Loucy (cell line): Measurements from ENCODE around the gene GSK3B.

Experiments
- H2AFZ ChIP-seq: fragments of 200-600 bp; sonication (generic); 2 replicates; pipeline ENCODE4 v1.6.0; 2016; ENCODE audit warnings: antibody characterized with exemption, mild to moderate bottlenecking, low read length, moderate library complexity
- H3F3A ChIP-seq: fragments of 200-600 bp; 2 replicates; pipeline ENCODE4 v1.6.0; 2016; ENCODE audit warnings: antibody characterized with exemption, low read depth, mild to moderate bottlenecking
- H3K27me3 ChIP-seq: fragments of 200-600 bp; sonication (generic); 2 replicates; pipeline ENCODE4 v1.6.1; 2014; ENCODE audit warnings: low read length, mild to moderate bottlenecking; ENCODE audit not compliant: insufficient read depth, poor library complexity, severe bottlenecking
- H3K36me3 ChIP-seq: fragments of 200-600 bp; sonication (generic); 2 replicates; pipeline ENCODE4 v1.6.1; 2016; ENCODE audit warnings: low read length; ENCODE audit not compliant: insufficient read depth
- H3K4me1 ChIP-seq: fragments of 200-600 bp; sonication (generic); 2 replicates; pipeline ENCODE4 v1.5.1; 2014; ENCODE audit warnings: low read length, mild to moderate bottlenecking; ENCODE audit not compliant: insufficient read depth, poor library complexity, severe bottlenecking
- H3K4me2 ChIP-seq: fragments of 200-600 bp; sonication (generic); 2 replicates; pipeline ENCODE4 v1.6.0; 2014; ENCODE audit warnings: antibody characterized with exemption, low read length, low read depth, mild to moderate bottlenecking; ENCODE audit not compliant: poor library complexity, severe bottlenecking
- H3K4me3 ChIP-seq: fragments of 200-600 bp; sonication (generic); 2 replicates; pipeline ENCODE4 v1.5.1; 2014; ENCODE audit warnings: low read length, mild to moderate bottlenecking, mixed read lengths; ENCODE audit not compliant: poor library complexity, severe bottlenecking
- H3K79me2 ChIP-seq: fragments of 200-600 bp; sonication (generic); 2 replicates; pipeline ENCODE4 v1.6.1; 2014; ENCODE audit warnings: low read length; ENCODE audit not compliant: insufficient read depth
- H3K9ac ChIP-seq: fragments of 200-600 bp; sonication (generic); 2 replicates; pipeline ENCODE4 v1.6.0; 2014; ENCODE audit warnings: mild to moderate bottlenecking, low read depth, low read length, moderate library complexity; ENCODE audit not compliant: poor library complexity, severe bottlenecking
- H3K9me2 ChIP-seq: fragments of 200-600 bp; sonication (generic); replicated peaks from 2 replicates; pipeline ENCODE4 v1.6.1; 2016; ENCODE audit warnings: low read depth, low read length, mixed read lengths
- H3K9me3 ChIP-seq: fragments of 200-600 bp; sonication (generic); 2 replicates; pipeline ENCODE4 v1.6.1; 2014; ENCODE audit warnings: mild to moderate bottlenecking, antibody characterized with exemption, low read length, low read depth; ENCODE audit not compliant: insufficient read depth
- H4K20me1 ChIP-seq: fragments of 200-600 bp; sonication (generic); 2 replicates; pipeline ENCODE4 v1.6.0; 2014; ENCODE audit warnings: antibody characterized with exemption, low read length, mild to moderate bottlenecking; ENCODE audit not compliant: insufficient read depth, poor library complexity, severe bottlenecking
- EZH2phosphoT487 ChIP-seq: fragments of 200-600 bp; IDR thresholded peaks from 2 replicates; pipeline ENCODE4 v1.6.1; 2018; ENCODE audit warnings: antibody characterized with exemption, mild to moderate bottlenecking, moderate library complexity, borderline replicate concordance
- TF ChIP-seq, protein P1 (sequence below): fragments of 200-600 bp; sonication (generic); conservative IDR thresholded peaks from 2 replicates; pipeline ENCODE4 v1.5.1; 2014; ENCODE audit warnings: mild to moderate bottlenecking, antibody characterized with exemption, low read length

The GSK3B gene

DNA sequence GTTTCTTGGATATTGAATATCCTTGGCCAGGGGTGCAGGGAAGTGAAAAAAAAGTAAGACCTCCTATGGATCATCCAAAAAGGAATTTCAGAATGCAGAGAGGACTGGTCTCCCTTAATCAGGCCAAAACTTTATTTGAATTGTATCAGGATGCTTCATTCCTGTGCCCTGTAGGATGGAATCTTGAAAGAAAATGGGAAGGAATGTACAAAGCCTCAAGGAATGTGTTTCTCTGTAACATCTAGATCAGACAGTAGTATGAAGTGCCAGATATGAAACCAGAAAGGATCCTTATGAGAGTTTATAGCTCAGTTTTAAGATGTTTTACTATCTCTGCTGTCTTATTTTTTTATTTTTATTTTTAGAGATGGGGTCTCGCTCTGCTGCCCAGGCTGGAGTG, 6.5 kb upstream of the GSK3B start:
- Histone ChIP-seq H3K9ac (no peak overlapping the region), H3K4me1 (peaks cover 30% of the 10 kb centered on the region), H2AFZ (no peak overlapping the region), H3K27me3 (no peaks in the 10 kb centered on the region), H3K36me3 (no peaks in the 10 kb centered on the region), H4K20me1 (no peaks in the 10 kb centered on the region), H3F3A (peaks cover 6% of the 10 kb centered on the region; the same call in 1 of the 2 replicates), H3K9me3 (no peaks in the 10 kb centered on the region), H3K4me3 (no peak overlapping the region), H3K9me2 (no peaks in the 10 kb centered on the region), H3K4me2 (no peak overlapping the region), H3K79me2 (peaks cover 28% of the 10 kb centered on the region)
- TF ChIP-seq EZH2phosphoT487 = no peak
- TF ChIP-seq, protein P1, sequence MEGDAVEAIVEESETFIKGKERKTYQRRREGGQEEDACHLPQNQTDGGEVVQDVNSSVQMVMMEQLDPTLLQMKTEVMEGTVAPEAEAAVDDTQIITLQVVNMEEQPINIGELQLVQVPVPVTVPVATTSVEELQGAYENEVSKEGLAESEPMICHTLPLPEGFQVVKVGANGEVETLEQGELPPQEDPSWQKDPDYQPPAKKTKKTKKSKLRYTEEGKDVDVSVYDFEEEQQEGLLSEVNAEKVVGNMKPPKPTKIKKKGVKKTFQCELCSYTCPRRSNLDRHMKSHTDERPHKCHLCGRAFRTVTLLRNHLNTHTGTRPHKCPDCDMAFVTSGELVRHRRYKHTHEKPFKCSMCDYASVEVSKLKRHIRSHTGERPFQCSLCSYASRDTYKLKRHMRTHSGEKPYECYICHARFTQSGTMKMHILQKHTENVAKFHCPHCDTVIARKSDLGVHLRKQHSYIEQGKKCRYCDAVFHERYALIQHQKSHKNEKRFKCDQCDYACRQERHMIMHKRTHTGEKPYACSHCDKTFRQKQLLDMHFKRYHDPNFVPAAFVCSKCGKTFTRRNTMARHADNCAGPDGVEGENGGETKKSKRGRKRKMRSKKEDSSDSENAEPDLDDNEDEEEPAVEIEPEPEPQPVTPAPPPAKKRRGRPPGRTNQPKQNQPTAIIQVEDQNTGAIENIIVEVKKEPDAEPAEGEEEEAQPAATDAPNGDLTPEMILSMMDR = no peak

DNA sequence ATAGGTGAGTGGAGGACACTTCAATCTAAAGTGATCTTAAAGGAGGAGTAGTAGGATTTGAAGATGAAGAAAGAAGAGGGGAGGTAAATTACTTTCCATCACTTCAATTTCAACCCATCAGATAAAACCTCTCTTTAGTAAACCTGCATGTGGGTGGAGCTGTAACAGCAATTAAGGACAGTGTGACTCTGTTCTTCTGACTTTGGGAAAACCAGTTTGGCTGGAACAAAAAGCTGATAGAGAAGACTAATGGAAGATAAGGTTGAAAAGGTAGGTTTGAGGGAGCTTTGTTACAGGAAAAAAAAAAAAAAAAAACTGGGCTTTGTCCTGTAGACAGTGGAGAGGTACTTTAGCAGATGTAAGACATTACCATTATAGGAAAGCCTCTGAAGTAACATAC, 4.5 kb upstream of the GSK3B start:
- TF ChIP-seq EZH2phosphoT487 = no peak
- TF ChIP-seq, protein P1 = no peak
- Histone ChIP-seq H3F3A (peaks cover 9% of the 10 kb centered on the region; the same call in 1 of the 2 replicates), H3K9me2 (no peaks in the 10 kb centered on the region), H3K9ac (peak overlapping the region; percentile 38), H2AFZ (no peak overlapping the region), H3K9me3 (no peaks in the 10 kb centered on the region), H3K79me2 (peaks cover 29% of the 10 kb centered on the region), H3K4me2 (peak overlapping the region; percentile 37), H3K4me3 (peak overlapping the region; percentile 2), H4K20me1 (no peaks in the 10 kb centered on the region), H3K4me1 (peaks cover 30% of the 10 kb centered on the region), H3K27me3 (no peaks in the 10 kb centered on the region), H3K36me3 (no peaks in the 10 kb centered on the region)

DNA sequence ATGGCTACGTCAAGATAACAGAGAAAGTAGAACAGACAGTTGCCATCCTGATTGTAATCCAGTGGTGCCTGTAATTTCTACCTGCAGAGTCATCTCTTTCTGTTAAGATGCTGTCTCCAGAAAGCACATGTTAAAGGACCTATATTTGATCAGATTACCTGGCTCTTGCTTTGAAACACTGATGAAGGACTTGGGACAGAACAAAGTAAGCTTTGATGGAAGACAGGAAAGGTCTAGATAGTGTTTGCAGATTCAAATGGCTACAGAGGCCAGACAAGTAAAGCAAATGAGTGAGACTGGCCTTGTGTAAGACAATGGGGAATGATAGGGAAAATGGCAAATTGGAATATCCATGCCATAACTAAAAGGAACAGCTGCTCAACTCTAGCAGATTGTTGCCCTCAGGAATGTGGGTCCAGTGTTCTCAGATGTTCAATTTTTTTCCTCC, 1.8 kb upstream of the GSK3B start:
- Histone ChIP-seq H3K79me2 (peaks cover 56% of the 10 kb centered on the region), H2AFZ (no peak overlapping the region), H3K4me3 (peak overlapping the region; percentile 99), H3K4me2 (peak overlapping the region; percentile 82), H3K9me3 (no peaks in the 10 kb centered on the region), H3F3A (peaks cover 9% of the 10 kb centered on the region; the same call in 1 of the 2 replicates), H3K4me1 (peaks cover 37% of the 10 kb centered on the region), H3K9me2 (no peaks in the 10 kb centered on the region), H3K36me3 (0 out of 2 replicates have a peak, but pooled peaks cover 5% of the 10 kb centered on the region), H4K20me1 (peaks cover 26% of the 10 kb centered on the region), H3K27me3 (no peaks in the 10 kb centered on the region), H3K9ac (peak overlapping the region; percentile 97)
- TF ChIP-seq, protein P1 = no peak
- TF ChIP-seq EZH2phosphoT487 = no peak
